OCI-LY7 (cell line): Measurements from ENCODE around the gene GATAD2B. TPM values are rescaled to one million over a fixed set of nuclear protein-coding genes. Genes with fewer than 3 reads are reported as not detected.

Experiments used
- Bru-seq: library from RNA; stranded (reverse); fragments of 400-500 nt; gene quantifications from one replicate; lab custom pipeline; 2021; lab: Mats Ljungman, UMichigan
- BruChase-seq, 2 experiments: library from RNA; stranded (reverse); fragments of 400-500 nt; gene quantifications; one replicate each; lab custom pipeline; 2021; lab: Mats Ljungman, UMichigan
- BruUV-seq: library from RNA; stranded (reverse); fragments of 400-500 nt; replicated peaks from 2 replicates; lab custom pipeline; 2021; lab: Mats Ljungman, UMichigan
- CTCF ChIA-PET: fragments of 300-600 bp; sonication (Branson Sonifier 250); formaldehyde crosslinking; loops from one replicate; lab custom pipeline; 2022; ENCODE audit warnings: antibody characterized with exemption; ENCODE audit not compliant: unreplicated experiment; lab: Charles Lee
- POLR2A ChIA-PET: fragments of 300-600 bp; sonication (Branson Sonifier 250); formaldehyde crosslinking; loops from one replicate; lab custom pipeline; 2022; ENCODE audit warnings: antibody characterized with exemption; lab: Charles Lee
- DNase-seq: peaks from one replicate; pipeline ENCODE4 v3.0.0-alpha.2; 2015; ENCODE audit warnings: low spot score
- H2AFZ ChIP-seq: fragments of 200-600 bp; sonication (generic), shearing (Covaris generic); 2 replicates; pipeline ENCODE4 v1.6.1; 2014; ENCODE audit warnings: mild to moderate bottlenecking, antibody characterized with exemption, low read length, moderate library complexity
- H3K27ac ChIP-seq: fragments of 200-600 bp; sonication (generic); 2 replicates; pipeline ENCODE4 v1.5.1; 2014; ENCODE audit warnings: mixed run types, low read depth, mild to moderate bottlenecking, moderate library complexity, low read length, inconsistent platforms; ENCODE audit not compliant: poor library complexity, severe bottlenecking
- H3K36me3 ChIP-seq: fragments of 200-600 bp; sonication (generic); 2 replicates; pipeline ENCODE4 v1.6.1; 2014; ENCODE audit warnings: mild to moderate bottlenecking, antibody characterized with exemption, low read length, moderate library complexity, mixed read lengths; ENCODE audit not compliant: insufficient read depth
- H3K4me1 ChIP-seq: fragments of 200-600 bp; sonication (generic); 2 replicates; pipeline ENCODE4 v1.5.1; 2014; ENCODE audit warnings: mild to moderate bottlenecking, low read length; ENCODE audit not compliant: insufficient read depth, poor library complexity, severe bottlenecking
- H3K4me2 ChIP-seq: fragments of 200-600 bp; sonication (generic); 2 replicates; pipeline ENCODE4 v1.6.1; 2014; ENCODE audit warnings: mild to moderate bottlenecking, low read length
- H3K4me3 ChIP-seq: fragments of 200-600 bp; sonication (generic); 2 replicates; pipeline ENCODE4 v1.5.1; 2014; ENCODE audit warnings: mild to moderate bottlenecking, low read depth, low read length; ENCODE audit not compliant: poor library complexity, severe bottlenecking
- H3K79me2 ChIP-seq: fragments of 200-600 bp; sonication (generic); 2 replicates; pipeline ENCODE4 v1.6.1; 2016; ENCODE audit warnings: low read depth, mild to moderate bottlenecking, low read length, moderate library complexity, mixed read lengths; ENCODE audit not compliant: insufficient read depth
- H3K9me2 ChIP-seq: fragments of 200-600 bp; sonication (generic); 2 replicates; pipeline ENCODE4 v1.6.1; 2016; ENCODE audit warnings: mild to moderate bottlenecking, low read length, mixed read lengths; ENCODE audit not compliant: insufficient read depth
- H3K9me3 ChIP-seq: fragments of 200-600 bp; sonication (generic); 2 replicates; pipeline ENCODE4 v1.6.1; 2014; ENCODE audit warnings: mild to moderate bottlenecking, mixed run types, low read length, mixed read lengths
- H4K20me1 ChIP-seq: fragments of 200-600 bp; sonication (generic); 2 replicates; pipeline ENCODE4 v1.6.1; 2014; ENCODE audit warnings: mild to moderate bottlenecking, antibody characterized with exemption, low read length, moderate library complexity, mixed read lengths; ENCODE audit not compliant: insufficient read depth
- CTCF ChIP-seq: fragments of 200-600 bp; sonication (generic); conservative IDR thresholded peaks from 2 replicates; pipeline ENCODE4 v1.5.1; 2014; ENCODE audit warnings: mild to moderate bottlenecking, antibody characterized with exemption, low read length, moderate library complexity, mixed read lengths
- EZH2phosphoT487 ChIP-seq: fragments of 200-600 bp; sonication (generic); IDR thresholded peaks from 2 replicates; pipeline ENCODE4 v1.6.1; 2018; ENCODE audit warnings: low read depth, borderline replicate concordance, mild to moderate bottlenecking, mixed run types, antibody characterized with exemption, low read length, moderate library complexity, mixed read lengths
- intact Hi-C: fragments of 100-400 bp; cut with micrococcal nuclease; formaldehyde crosslinking; loops from one replicate; pipeline ENCODE4 v1.10.0; 2022; ENCODE audit not compliant: unreplicated experiment
- long read RNA-seq: library from polyadenylated mRNA; stranded (forward); transcript quantifications from one replicate; pipeline ENCODE4 v2.0.0, GENCODE V29; 2022
- total RNA-seq, 2 experiments: library from RNA; depleted of rRNA in 1 of 2; stranded (reverse); fragments of >200 nt in 1 of 2; shearing (Covaris generic) in 1 of 2; gene quantifications; 2 replicates each; pipeline ENCODE4 v1.2.3, GENCODE V29; 2014 to 2022

GATAD2B gene
- 7.7 and 11.2 TPM in 2 replicates for total RNA-seq (2014; rRNA removed; shearing (Covaris generic))
- 65.2 and 77.9 TPM in 2 replicates for total RNA-seq (2022)
- Bru-seq, nascent RNA = percentile 87 among the genes with signal in this experiment
- BruChase-seq, experiment 1, labeled RNA remaining after a 6-hour chase = percentile 91 among the genes with signal in this experiment
- percentile 90 among the genes with signal in this experiment for BruChase-seq, experiment 2, labeled RNA remaining after a 2-hour chase
- long read RNA-seq, partial matches to known transcripts = 0 of 8 reads
- long read RNA-seq, other reads (novel, unspliced or antisense) = 7 of 8 reads

- Histone ChIP-seq H3K27ac (peak within 1 kb of the TSS; percentile 90), H3K4me2 (peak within 1 kb of the TSS; percentile 95), H3K9me3 (no peaks in the 10 kb centered on the region), H3K4me1 (peaks cover 28% of the 10 kb centered on the region), H2AFZ (peak within 1 kb of the TSS; percentile 76; the same call in 1 of the 2 replicates), H3K4me3 (peak within 1 kb of the TSS; percentile 97), H3K36me3 (peaks cover 24% of the 10 kb centered on the region), H3K9me2 (no peaks in the 10 kb centered on the region), H3K79me2 (peaks cover 40% of the 10 kb centered on the region), H4K20me1 (peaks cover 23% of the 10 kb centered on the region; the same call in 1 of the 2 replicates)
- BruUV-seq = TSS peak; percentile 97
- CTCF ChIA-PET = interaction anchor here (0.9 kb wide), 1 partner anchor 22 kb away, joined by 4 read pairs; no protein-coding TSS in a partner anchor
- POLR2A ChIA-PET = interaction anchor here (0.6 to 4.1 kb wide), 17 partner anchors 15 to 1093 kb away, joined by 3 to 32 read pairs (median 4); partner anchors contain the start of genes CREB3L4, DENND4B, JTB and SLC39A1
- TF ChIP-seq CTCF (no peak), EZH2phosphoT487 (no peak)
- intact Hi-C loops = loop anchor here (1.0 to 5.0 kb wide), 6 partner anchors 23 to 126 kb away; partner anchors contain the start of genes CREB3L4, DENND4B, JTB and SLC39A1
- DNase-seq = peak; percentile 100
Measured at GRCh38 chr1:153922972-153923925, at the start of gene GATAD2B. Gene GATAD2B, minus strand, starts transcription at chr1:153922972. Its CDS starts 94,625 bp downstream, at chr1:153828347.

- TF ChIP-seq CTCF (no peak), EZH2phosphoT487 (no peak)
- no peaks in the 10 kb centered on the region for H3K9me3 ChIP-seq
- BruUV-seq = no TSS peak
- no peak overlapping the region for H2AFZ ChIP-seq
- H3K27ac ChIP-seq = no peak overlapping the region
- peaks cover 37% of the 10 kb centered on the region for H3K36me3 ChIP-seq
- POLR2A ChIA-PET = interaction anchor here (0.7 kb wide), 1 partner anchor 14 kb away, joined by 3 read pairs; no protein-coding TSS in a partner anchor
- intact Hi-C loops = no loop called here
- DNase-seq = no peak
- no peaks in the 10 kb centered on the region for H3K9me2 ChIP-seq
- CTCF ChIA-PET = no interaction called here
- H3K4me3 ChIP-seq = no peak overlapping the region
- no peaks in the 10 kb centered on the region for H4K20me1 ChIP-seq
- no peak overlapping the region for H3K4me2 ChIP-seq
- peaks cover 25% of the 10 kb centered on the region; the same call in 1 of the 2 replicates for H3K79me2 ChIP-seq
- H3K4me1 ChIP-seq = peaks cover 30% of the 10 kb centered on the region
Measured at GRCh38 chr1:153970346-153970745, 47.6 kb upstream of the GATAD2B start.
